ENCODE results near the gene ADAMTSL1.

GRCh38 chr9:18849270-18849669 is 375.3 kb downstream of the ADAMTSL1 start:
- no peak for TF ChIP-seq CBX3 (IDR thresholded peaks at IDR 0.05; ENCODE audit: low read depth)
- no peak for TF ChIP-seq CTCF (IDR thresholded peaks at IDR 0.05 in 2 of 3, conservative IDR thresholded peaks at IDR 0.05 in 1 of 3; ENCODE audit: borderline replicate concordance in 1 of 3, insufficient read depth in 1 of 3, low read depth in 2 of 3, low read length in 2 of 3)
- no peak for TF ChIP-seq POLR2AphosphoS5 (IDR thresholded peaks at IDR 0.05; ENCODE audit: low read depth, low read length)
- no peak for TF ChIP-seq RAD21 (IDR thresholded peaks at IDR 0.05; ENCODE audit: low read depth)
- TF ChIP-seq POLR2A (IDR thresholded peaks at IDR 0.05; ENCODE audit: borderline replicate concordance, extremely low read depth, insufficient read depth, insufficient read length), result no peak
- TF ChIP-seq SIN3A (IDR thresholded peaks at IDR 0.05; ENCODE audit: low read depth), result no peak
- no peak for TF ChIP-seq TCF7L2 (IDR thresholded peaks at IDR 0.05; ENCODE audit: borderline replicate concordance, extremely low read depth, insufficient read depth, insufficient read length)
- TF ChIP-seq REST (IDR thresholded peaks at IDR 0.05; ENCODE audit: low read depth), result no peak
- TF ChIP-seq JUND (IDR thresholded peaks at IDR 0.05), result no peak
- TF ChIP-seq EZH2 (IDR thresholded peaks at IDR 0.05), result no peak
- TF ChIP-seq ZFX (IDR thresholded peaks at IDR 0.05), result no peak
- TF ChIP-seq SP1 (IDR thresholded peaks at IDR 0.05; ENCODE audit: low read depth), result no peak
